ENCODE measurements around the gene MYO5A.

Gene MYO5A

GRCh38 chr15:52259503-52259902 lies 269.2 kb downstream of the MYO5A start:
- no peak overlapping the region for H3K4me3 ChIP-seq (replicated peaks in 1 of 2; ENCODE audit: low read depth in 2 of 2, low read length in 2 of 2)
- no peak for DNase-seq (ENCODE audit: low read depth in 2 of 2)
- TF ChIP-seq, protein P1, sequence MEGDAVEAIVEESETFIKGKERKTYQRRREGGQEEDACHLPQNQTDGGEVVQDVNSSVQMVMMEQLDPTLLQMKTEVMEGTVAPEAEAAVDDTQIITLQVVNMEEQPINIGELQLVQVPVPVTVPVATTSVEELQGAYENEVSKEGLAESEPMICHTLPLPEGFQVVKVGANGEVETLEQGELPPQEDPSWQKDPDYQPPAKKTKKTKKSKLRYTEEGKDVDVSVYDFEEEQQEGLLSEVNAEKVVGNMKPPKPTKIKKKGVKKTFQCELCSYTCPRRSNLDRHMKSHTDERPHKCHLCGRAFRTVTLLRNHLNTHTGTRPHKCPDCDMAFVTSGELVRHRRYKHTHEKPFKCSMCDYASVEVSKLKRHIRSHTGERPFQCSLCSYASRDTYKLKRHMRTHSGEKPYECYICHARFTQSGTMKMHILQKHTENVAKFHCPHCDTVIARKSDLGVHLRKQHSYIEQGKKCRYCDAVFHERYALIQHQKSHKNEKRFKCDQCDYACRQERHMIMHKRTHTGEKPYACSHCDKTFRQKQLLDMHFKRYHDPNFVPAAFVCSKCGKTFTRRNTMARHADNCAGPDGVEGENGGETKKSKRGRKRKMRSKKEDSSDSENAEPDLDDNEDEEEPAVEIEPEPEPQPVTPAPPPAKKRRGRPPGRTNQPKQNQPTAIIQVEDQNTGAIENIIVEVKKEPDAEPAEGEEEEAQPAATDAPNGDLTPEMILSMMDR (IDR thresholded peaks at IDR 0.05; ENCODE audit: low read depth, low read length), result no peak

DNA sequence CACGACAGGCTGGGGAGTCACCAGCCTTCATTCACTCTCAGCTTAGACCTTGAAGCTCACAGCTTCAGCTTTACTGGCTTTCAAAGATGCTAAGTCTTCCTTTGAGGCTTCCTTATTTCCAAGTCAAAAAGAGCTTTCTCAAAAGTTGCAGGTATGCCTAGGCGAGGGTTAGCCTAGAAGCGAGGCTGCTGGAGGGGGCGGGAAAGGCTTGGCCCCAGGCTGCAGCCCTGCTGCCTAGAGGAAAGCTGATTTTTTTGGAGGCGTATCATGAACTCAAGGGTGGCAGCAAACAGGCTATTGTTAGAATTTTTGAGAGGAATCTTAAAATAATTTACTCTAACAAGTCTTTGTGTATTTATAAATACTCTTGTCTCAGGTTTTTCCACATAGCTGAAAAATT lies 270.2 kb downstream of the MYO5A start:
- TF ChIP-seq, protein P1 (IDR thresholded peaks at IDR 0.05; ENCODE audit: low read depth, low read length), result no peak
- no peak overlapping the region for H3K4me3 ChIP-seq (replicated peaks in 1 of 2; ENCODE audit: low read depth in 2 of 2, low read length in 2 of 2)
- DNase-seq (ENCODE audit: low read depth in 2 of 2), result no peak

GRCh38 chr15:52257734-52258062 lies 271.0 kb downstream of the MYO5A start:
- TF ChIP-seq, protein P1 (IDR thresholded peaks at IDR 0.05; ENCODE audit: low read depth, low read length), result no peak
- no peak overlapping the region for H3K4me3 ChIP-seq (replicated peaks in 1 of 2; ENCODE audit: low read depth in 2 of 2, low read length in 2 of 2)
- DNase-seq (ENCODE audit: low read depth in 2 of 2), result peak; percentile 66 to 90
